Fibroblast of lung (primary cell): ENCODE data around the gene PMF1.

Experiments used
- EZH2 ChIP-seq: IDR thresholded peaks from 2 replicates; pipeline ENCODE4 v1.5.1; 2012; ENCODE audit warnings: low read length, control low read depth, mild to moderate bottlenecking; ENCODE audit errors: missing control alignments
- TF ChIP-seq, protein P1 (sequence below), 2 donors: IDR thresholded peaks in 1 of 2; conservative IDR thresholded peaks in 1 of 2; 1 replicate in 1 of 2; 2 replicates in 1 of 2; pipeline ENCODE4 v1.5.1; 2011 to 2012; ENCODE audit warnings: low read length in 2 of 2, control low read depth in 1 of 2, inconsistent platforms in 1 of 2, low read depth in 1 of 2, mild to moderate bottlenecking in 1 of 2

DNA sequence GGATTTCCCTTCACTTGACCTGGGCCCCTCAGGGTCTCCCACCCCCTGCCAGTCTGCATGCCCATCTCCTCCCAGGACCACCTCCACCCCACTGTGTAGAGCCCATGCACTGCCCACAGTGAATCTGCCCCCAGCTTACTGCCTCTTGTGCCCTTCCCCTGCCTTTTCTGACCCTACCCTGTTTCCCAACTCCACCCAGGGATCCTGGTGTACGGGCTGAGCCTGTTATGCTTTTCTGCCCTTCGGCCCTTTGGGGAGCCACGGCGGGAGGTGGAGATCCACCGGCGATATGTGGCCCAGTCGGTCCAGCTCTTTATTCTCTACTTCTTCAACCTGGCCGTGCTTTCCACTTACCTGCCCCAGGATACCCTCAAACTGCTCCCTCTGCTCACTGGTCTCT is 73.3 kb downstream of the PMF1 start:
- TF ChIP-seq, protein P1, sequence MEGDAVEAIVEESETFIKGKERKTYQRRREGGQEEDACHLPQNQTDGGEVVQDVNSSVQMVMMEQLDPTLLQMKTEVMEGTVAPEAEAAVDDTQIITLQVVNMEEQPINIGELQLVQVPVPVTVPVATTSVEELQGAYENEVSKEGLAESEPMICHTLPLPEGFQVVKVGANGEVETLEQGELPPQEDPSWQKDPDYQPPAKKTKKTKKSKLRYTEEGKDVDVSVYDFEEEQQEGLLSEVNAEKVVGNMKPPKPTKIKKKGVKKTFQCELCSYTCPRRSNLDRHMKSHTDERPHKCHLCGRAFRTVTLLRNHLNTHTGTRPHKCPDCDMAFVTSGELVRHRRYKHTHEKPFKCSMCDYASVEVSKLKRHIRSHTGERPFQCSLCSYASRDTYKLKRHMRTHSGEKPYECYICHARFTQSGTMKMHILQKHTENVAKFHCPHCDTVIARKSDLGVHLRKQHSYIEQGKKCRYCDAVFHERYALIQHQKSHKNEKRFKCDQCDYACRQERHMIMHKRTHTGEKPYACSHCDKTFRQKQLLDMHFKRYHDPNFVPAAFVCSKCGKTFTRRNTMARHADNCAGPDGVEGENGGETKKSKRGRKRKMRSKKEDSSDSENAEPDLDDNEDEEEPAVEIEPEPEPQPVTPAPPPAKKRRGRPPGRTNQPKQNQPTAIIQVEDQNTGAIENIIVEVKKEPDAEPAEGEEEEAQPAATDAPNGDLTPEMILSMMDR (conservative IDR thresholded peaks at IDR 0.05 in 1 of 2, IDR thresholded peaks at IDR 0.05 in 1 of 2; ENCODE audit: low read depth in 1 of 2, low read length in 2 of 2) = no peak
- no peak for TF ChIP-seq EZH2
